GM21576 (cell line): ENCODE measurements around the gene SCNN1A.

ENCODE experiments used
- ATAC-seq: cut with Tn5 transposase; IDR thresholded peaks from one replicate; pipeline ENCODE4 v1.9.1; 2021; ENCODE audit warnings: mild to moderate bottlenecking, moderate library complexity; ENCODE audit not compliant: unreplicated experiment

The SCNN1A gene

GRCh38 chr12:6335451-6336078 lies 39.8 kb downstream of the SCNN1A start:
- ATAC-seq = peak; percentile 69

- ATAC-seq = no peak
These were observed 40.4 kb downstream of the SCNN1A start for GRCh38 chr12:6334940-6335450.

GRCh38 chr12:6334359-6334758 lies 41.0 kb downstream of the SCNN1A start:
- ATAC-seq = no peak

- ATAC-seq = no peak
These were observed 41.8 kb downstream of the SCNN1A start for GRCh38 chr12:6333566-6333965.

GRCh38 chr12:6333029-6333428 lies 42.3 kb downstream of the SCNN1A start:
- no peak for ATAC-seq

GRCh38 chr12:6332459-6332858 lies 42.9 kb downstream of the SCNN1A start:
- no peak for ATAC-seq

- no peak for ATAC-seq
These were observed 44.2 kb downstream of the SCNN1A start for GRCh38 chr12:6330999-6331714.

GRCh38 chr12:6330192-6330591 lies 45.2 kb downstream of the SCNN1A start:
- ATAC-seq = no peak

- no peak for ATAC-seq
These were observed 45.7 kb downstream of the SCNN1A start for GRCh38 chr12:6329703-6330064.

GRCh38 chr12:6328945-6329702 lies 46.2 kb downstream of the SCNN1A start:
- no peak for ATAC-seq

GRCh38 chr12:6328045-6328779 lies 47.2 kb downstream of the SCNN1A start:
- ATAC-seq = no peak

GRCh38 chr12:6327229-6328041 lies 47.9 kb downstream of the SCNN1A start:
- ATAC-seq = no peak

GRCh38 chr12:6326316-6327228 lies 48.8 kb downstream of the SCNN1A start:
- no peak for ATAC-seq

GRCh38 chr12:6324936-6325750 lies 50.2 kb downstream of the SCNN1A start:
- ATAC-seq = no peak

GRCh38 chr12:6323995-6324711 lies 51.2 kb downstream of the SCNN1A start:
- no peak for ATAC-seq

GRCh38 chr12:6323340-6323994 lies 51.9 kb downstream of the SCNN1A start:
- ATAC-seq = no peak

GRCh38 chr12:6322969-6323339 lies 52.4 kb downstream of the SCNN1A start:
- no peak for ATAC-seq
